Measurements from ENCODE around the gene ELL3. TPM values are rescaled to one million over a fixed set of nuclear protein-coding genes. Genes with fewer than 3 reads are reported as not detected.

Gene ELL3
- total and polyA plus RNA-seq, 10 of the 15 experiments (the other 5 are each of a cell fraction or from before 2014, with no cell fraction given), result 12.9 to 30.3 (median 20.2) TPM

GRCh38 chr15:43808960-43809678 is 32.4 kb upstream of the ELL3 start (continued):
- TF ChIP-seq SKIL (IDR thresholded peaks at IDR 0.05; ENCODE audit: low read depth, poor library complexity, severe bottlenecking), result peak; percentile 67
- no peak for TF ChIP-seq E4F1 (IDR thresholded peaks at IDR 0.05; ENCODE audit: borderline replicate concordance, partially characterized antibody)
- TF ChIP-seq ZNF274 (IDR thresholded peaks at IDR 0.05; ENCODE audit: insufficient read depth, insufficient read length), result no peak
- TF ChIP-seq FOXM1 (IDR thresholded peaks at IDR 0.05; ENCODE audit: low read depth, low read length), result peak; percentile 85
- no peak for TF ChIP-seq WRNIP1 (IDR thresholded peaks at IDR 0.05; ENCODE audit: borderline replicate concordance, low read depth, low read length)
- TF ChIP-seq STAT3 (IDR thresholded peaks at IDR 0.05; ENCODE audit: low read depth, low read length), result no peak
- TF ChIP-seq JUNB (IDR thresholded peaks at IDR 0.05), result peak; percentile 49; the same call in 1 of the 2 replicates
- peak; percentile 98 for TF ChIP-seq DPF2 (IDR thresholded peaks at IDR 0.05)
- TF ChIP-seq PKNOX1 (IDR thresholded peaks at IDR 0.05), result peak; percentile 58
- TF ChIP-seq ZBED1 (IDR thresholded peaks at IDR 0.05; ENCODE audit: borderline replicate concordance), result 0 out of 2 replicates have a peak, but pooled peaks have one; percentile 5
- TF ChIP-seq TARDBP (IDR thresholded peaks at IDR 0.05; ENCODE audit: borderline replicate concordance), result no peak
- TF ChIP-seq RELB (IDR thresholded peaks at IDR 0.05; ENCODE audit: low read depth), result peak; percentile 94
- peak; percentile 95; the same call in 1 of the 2 replicates for TF ChIP-seq BACH1 (IDR thresholded peaks at IDR 0.05; ENCODE audit: borderline replicate concordance)
- peak; percentile 59; the same call in 1 of the 2 replicates for TF ChIP-seq IRF4 (IDR thresholded peaks at IDR 0.05; ENCODE audit: low read depth, low read length)
- peak; percentile 60; the same call in 1 of the 2 replicates for TF ChIP-seq CHD2 (IDR thresholded peaks at IDR 0.05; ENCODE audit: borderline replicate concordance, low read depth, low read length)
- TF ChIP-seq POLR2AphosphoS2 (IDR thresholded peaks at IDR 0.05; ENCODE audit: low read depth, low read length), result no peak
- peak; percentile 85; the same call in 1 of the 2 replicates for TF ChIP-seq ZNF207 (IDR thresholded peaks at IDR 0.05; ENCODE audit: borderline replicate concordance)
- TF ChIP-seq IKZF2 (IDR thresholded peaks at IDR 0.05), result peak; percentile 96 to 98
- no peak for TF ChIP-seq CHD4 (IDR thresholded peaks at IDR 0.05)
- no peak for TF ChIP-seq ZNF622 (IDR thresholded peaks at IDR 0.05)

Data from GM12878 (cell line).